ENCODE data around the gene SYT1. TPM values are rescaled to one million over a fixed set of nuclear protein-coding genes. Genes with fewer than 3 reads are reported as not detected.

The SYT1 gene
- total and polyA plus RNA-seq, 2 donors (not counting 1 experiment from before 2014, with no cell fraction given): 0.60 to 1.3 TPM

- H3K4me1 Mint-ChIP-seq: no peaks in the 10 kb centered on the region
- H3K79me2 ChIP-seq (ENCODE audit: control insufficient read depth, insufficient read depth, low read length): no peaks in the 10 kb centered on the region
- ChIA-PET CTCF (interaction anchor here (0.8 kb wide), 1 partner anchor 9 kb away, joined by 3 read pairs; no protein-coding TSS in a partner anchor), POLR2A (no interaction called here)
- ATAC-seq (ENCODE audit: low read depth) (no peak), DNase-seq (no peak)
- H4K20me1 ChIP-seq (ENCODE audit: control insufficient read depth, insufficient read depth, low read length, poor library complexity, severe bottlenecking): no peaks in the 10 kb centered on the region
- no peak overlapping the region for H3K9ac ChIP-seq (ENCODE audit: low read length)
- H3K27me3 ChIP-seq (replicated peaks in 1 of 4; ENCODE audit: control extremely low read depth in 1 of 4, control insufficient read depth in 3 of 4, insufficient read depth in 4 of 4, low read length in 3 of 4): no peaks in the 10 kb centered on the region
- H3K27ac Mint-ChIP-seq: no peak overlapping the region
- no peaks in the 10 kb centered on the region for H3K36me3 ChIP-seq (replicated peaks in 1 of 2; ENCODE audit: control extremely low read depth in 1 of 2, control insufficient read depth in 1 of 2, extremely low read depth in 1 of 2, insufficient read depth in 2 of 2, low read length in 1 of 2)
- TF ChIP-seq, protein P1, sequence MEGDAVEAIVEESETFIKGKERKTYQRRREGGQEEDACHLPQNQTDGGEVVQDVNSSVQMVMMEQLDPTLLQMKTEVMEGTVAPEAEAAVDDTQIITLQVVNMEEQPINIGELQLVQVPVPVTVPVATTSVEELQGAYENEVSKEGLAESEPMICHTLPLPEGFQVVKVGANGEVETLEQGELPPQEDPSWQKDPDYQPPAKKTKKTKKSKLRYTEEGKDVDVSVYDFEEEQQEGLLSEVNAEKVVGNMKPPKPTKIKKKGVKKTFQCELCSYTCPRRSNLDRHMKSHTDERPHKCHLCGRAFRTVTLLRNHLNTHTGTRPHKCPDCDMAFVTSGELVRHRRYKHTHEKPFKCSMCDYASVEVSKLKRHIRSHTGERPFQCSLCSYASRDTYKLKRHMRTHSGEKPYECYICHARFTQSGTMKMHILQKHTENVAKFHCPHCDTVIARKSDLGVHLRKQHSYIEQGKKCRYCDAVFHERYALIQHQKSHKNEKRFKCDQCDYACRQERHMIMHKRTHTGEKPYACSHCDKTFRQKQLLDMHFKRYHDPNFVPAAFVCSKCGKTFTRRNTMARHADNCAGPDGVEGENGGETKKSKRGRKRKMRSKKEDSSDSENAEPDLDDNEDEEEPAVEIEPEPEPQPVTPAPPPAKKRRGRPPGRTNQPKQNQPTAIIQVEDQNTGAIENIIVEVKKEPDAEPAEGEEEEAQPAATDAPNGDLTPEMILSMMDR (IDR thresholded peaks at IDR 0.05): no peak
- TF ChIP-seq EZH2 (IDR thresholded peaks at IDR 0.05; ENCODE audit: borderline replicate concordance, insufficient read depth, low read depth, low read length, poor library complexity, severe bottlenecking): no peak
- no peaks in the 10 kb centered on the region for H3K4me1 ChIP-seq (ENCODE audit: control insufficient read depth in 2 of 2, insufficient read depth in 2 of 2, low read length in 2 of 2)
- no peaks in the 10 kb centered on the region for H3K27me3 Mint-ChIP-seq
- H3K4me3 Mint-ChIP-seq: no peak overlapping the region
- H3K4me2 ChIP-seq (replicated peaks; ENCODE audit: low read depth, low read length, poor library complexity, severe bottlenecking): no peak overlapping the region
- H3K4me3 ChIP-seq (ENCODE audit: control extremely low read depth in 1 of 5, extremely low read depth in 1 of 5, insufficient read depth in 1 of 5, low read depth in 2 of 5, low read length in 4 of 5): no peak overlapping the region
- no CpG with 5 or more reads among the region's 3 CpGs for whole genome bisulfite sequencing (ENCODE audit: insufficient coverage)
- no peaks in the 10 kb centered on the region for H3K9me3 Mint-ChIP-seq (ENCODE audit: insufficient read depth)
- H3K9me3 ChIP-seq (ENCODE audit: control extremely low read depth in 1 of 3, control insufficient read depth in 2 of 3, insufficient read depth in 1 of 3, low read length in 2 of 3): no peaks in the 10 kb centered on the region
- no peak overlapping the region for H3K27ac ChIP-seq (ENCODE audit: low read length in 2 of 2)
- H2AFZ ChIP-seq (ENCODE audit: insufficient read depth, low read depth, low read length, poor library complexity, severe bottlenecking): no peak overlapping the region
- intact Hi-C loops (cut with micrococcal nuclease): no loop called here
These were observed 398.4 kb downstream of the SYT1 start for GRCh38 chr12:79262938-79263337.

DNA sequence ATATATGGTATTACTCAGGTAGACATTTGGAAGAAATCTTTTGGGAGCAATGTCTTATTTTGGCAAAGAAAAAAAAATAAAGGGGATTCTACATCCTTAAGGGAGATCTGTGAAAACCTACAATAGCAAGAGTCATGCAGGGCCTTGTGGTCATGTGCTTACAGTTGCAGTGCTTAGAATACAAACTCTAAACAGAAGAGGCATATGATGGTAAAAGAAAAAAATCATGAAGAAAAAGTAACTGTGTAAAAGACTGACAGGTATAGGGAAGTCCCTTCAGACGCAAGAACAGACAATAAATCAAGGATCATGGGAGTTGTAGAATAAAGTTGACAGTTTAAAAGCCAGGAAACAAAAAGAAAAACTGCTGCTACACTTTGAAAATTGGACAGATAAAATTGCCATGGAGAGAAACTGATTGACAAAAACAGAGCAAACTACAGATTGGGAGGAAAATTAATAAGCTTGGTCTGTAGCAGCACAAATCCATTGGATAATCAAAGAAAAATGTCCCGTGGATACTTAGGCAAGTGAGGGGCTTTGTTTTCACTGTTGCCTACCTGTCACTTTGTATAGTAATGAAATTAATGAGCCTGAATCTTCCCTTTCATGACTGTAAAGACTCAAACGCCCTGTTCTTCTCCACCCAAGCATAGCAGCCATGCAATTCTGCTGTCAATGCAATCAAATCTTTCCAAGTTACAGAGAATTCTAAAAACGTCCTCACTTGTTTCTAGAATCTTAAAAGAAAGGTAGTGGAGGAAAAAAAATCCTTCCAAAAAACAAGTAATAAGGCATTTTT lies 402.0 kb downstream of the SYT1 start:
- Mint-ChIP-seq H3K27ac (no peak overlapping the region), H3K4me3 (no peak overlapping the region), H3K27me3 (no peaks in the 10 kb centered on the region), H3K9me3 (ENCODE audit: insufficient read depth) (no peaks in the 10 kb centered on the region), H3K4me1 (no peaks in the 10 kb centered on the region)
- Histone ChIP-seq H3K4me2 (replicated peaks; ENCODE audit: low read depth, low read length, poor library complexity, severe bottlenecking) (no peak overlapping the region), H3K9me3 (ENCODE audit: control extremely low read depth in 1 of 3, control insufficient read depth in 2 of 3, insufficient read depth in 1 of 3, low read length in 2 of 3) (no peaks in the 10 kb centered on the region), H3K9ac (ENCODE audit: low read length) (no peak overlapping the region), H3K27me3 (replicated peaks in 1 of 4; ENCODE audit: control extremely low read depth in 1 of 4, control insufficient read depth in 3 of 4, insufficient read depth in 4 of 4, low read length in 3 of 4) (no peaks in the 10 kb centered on the region), H3K4me3 (ENCODE audit: control extremely low read depth in 1 of 5, extremely low read depth in 1 of 5, insufficient read depth in 1 of 5, low read depth in 2 of 5, low read length in 4 of 5) (no peak overlapping the region), H3K4me1 (ENCODE audit: control insufficient read depth in 2 of 2, insufficient read depth in 2 of 2, low read length in 2 of 2) (no peaks in the 10 kb centered on the region), H3K27ac (ENCODE audit: low read length in 2 of 2) (no peak overlapping the region), H3K36me3 (replicated peaks in 1 of 2; ENCODE audit: control extremely low read depth in 1 of 2, control insufficient read depth in 1 of 2, extremely low read depth in 1 of 2, insufficient read depth in 2 of 2, low read length in 1 of 2) (no peaks in the 10 kb centered on the region), H2AFZ (ENCODE audit: insufficient read depth, low read depth, low read length, poor library complexity, severe bottlenecking) (no peak overlapping the region), H3K79me2 (ENCODE audit: control insufficient read depth, insufficient read depth, low read length) (no peaks in the 10 kb centered on the region), H4K20me1 (ENCODE audit: control insufficient read depth, insufficient read depth, low read length, poor library complexity, severe bottlenecking) (no peaks in the 10 kb centered on the region)
- POLR2A ChIA-PET: no interaction called here
- ATAC-seq (ENCODE audit: low read depth): no peak
- DNase-seq: no peak
- intact Hi-C loops (cut with micrococcal nuclease): no loop called here
- CTCF ChIA-PET: no interaction called here
- WGBS (ENCODE audit: insufficient coverage): 43% methylated on average over 1 of the region's 4 CpGs
- TF ChIP-seq, protein P1 (IDR thresholded peaks at IDR 0.05): no peak
- TF ChIP-seq EZH2 (IDR thresholded peaks at IDR 0.05; ENCODE audit: borderline replicate concordance, insufficient read depth, low read depth, low read length, poor library complexity, severe bottlenecking): no peak

All from B cell (primary cell).